ELR (cell line): ENCODE measurements around the gene RICTOR.
A peak's percentile ranks its signal among the peaks of the same experiment; 100 is the strongest.

Source experiments
- DNase-seq: peaks from one replicate; pipeline ENCODE4 v3.0.0-alpha.2; 2015; ENCODE audit warnings: low read depth

RICTOR gene

DNA sequence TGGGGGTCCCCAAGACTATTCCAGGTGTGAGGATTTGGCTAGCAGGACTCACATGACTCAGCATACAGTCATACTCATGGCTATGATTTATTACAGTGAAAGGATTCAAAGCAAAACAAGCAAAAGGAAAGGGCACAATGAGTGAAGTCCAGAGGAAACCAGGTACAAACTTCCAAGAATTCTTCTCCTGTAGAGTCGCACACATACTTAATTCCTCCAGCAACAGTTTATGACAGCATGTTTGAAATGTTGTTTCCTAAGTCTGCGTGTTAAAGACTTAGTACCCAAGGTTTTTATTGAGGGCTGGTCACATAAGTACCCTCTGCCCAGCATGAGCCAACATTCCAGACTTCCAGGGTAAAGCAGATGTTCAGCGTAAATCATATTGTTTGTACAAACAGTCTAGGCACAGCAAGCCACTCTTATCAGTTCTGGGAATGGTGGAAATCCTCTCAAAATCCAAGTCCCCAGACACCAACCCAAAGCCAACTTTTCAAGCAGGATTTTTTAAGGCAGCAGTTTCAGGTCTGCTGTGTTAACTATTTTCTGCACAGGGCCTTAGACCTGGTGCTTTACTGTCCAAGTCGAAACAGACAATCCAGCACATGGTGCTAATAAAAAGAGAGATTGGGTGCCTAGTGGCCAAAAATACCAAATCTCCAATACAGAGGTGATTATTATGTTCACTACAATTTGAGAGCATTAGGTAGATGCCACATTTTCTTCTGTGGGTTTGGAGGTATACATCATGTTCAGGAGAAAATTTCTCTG is 18.6 kb upstream of the RICTOR start:
- peak; percentile 68 for DNase-seq

DNA sequence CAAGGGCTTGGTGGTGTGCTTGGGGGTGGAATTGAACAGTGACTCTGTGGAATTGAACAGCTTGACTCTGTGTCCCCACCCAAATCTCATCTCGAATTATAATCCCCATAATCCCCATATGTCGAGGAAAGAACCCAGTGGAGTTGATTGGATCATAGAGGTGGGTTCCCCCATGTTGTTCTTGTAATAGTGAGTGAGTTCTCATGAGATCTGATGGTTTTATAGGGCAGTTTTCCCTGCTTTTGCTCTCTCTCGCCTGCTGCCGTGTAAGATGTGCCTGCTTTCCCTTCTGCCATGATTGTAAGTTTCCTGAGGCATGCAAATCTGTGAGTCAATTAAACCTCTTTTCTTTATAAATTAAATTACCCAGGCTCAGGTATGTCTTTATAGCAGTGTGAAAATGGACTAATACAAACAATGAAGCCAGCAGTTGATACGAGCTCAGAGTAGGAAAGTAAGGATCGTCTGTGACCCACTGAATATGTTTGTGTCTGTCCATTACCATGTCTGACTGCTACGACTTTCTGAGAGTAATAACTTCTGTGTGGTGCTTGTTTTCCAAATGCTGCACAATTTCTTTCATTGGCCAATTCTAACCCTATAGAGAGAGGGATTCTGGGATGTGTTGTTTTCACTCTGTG is 17.9 kb upstream of the RICTOR start:
- DNase-seq = no peak

GRCh38 chr5:39083968-39084367 is 9.8 kb upstream of the RICTOR start:
- DNase-seq = no peak

- no peak for DNase-seq
Measured at GRCh38 chr5:39082995-39083394, 8.8 kb upstream of the RICTOR start.

DNA sequence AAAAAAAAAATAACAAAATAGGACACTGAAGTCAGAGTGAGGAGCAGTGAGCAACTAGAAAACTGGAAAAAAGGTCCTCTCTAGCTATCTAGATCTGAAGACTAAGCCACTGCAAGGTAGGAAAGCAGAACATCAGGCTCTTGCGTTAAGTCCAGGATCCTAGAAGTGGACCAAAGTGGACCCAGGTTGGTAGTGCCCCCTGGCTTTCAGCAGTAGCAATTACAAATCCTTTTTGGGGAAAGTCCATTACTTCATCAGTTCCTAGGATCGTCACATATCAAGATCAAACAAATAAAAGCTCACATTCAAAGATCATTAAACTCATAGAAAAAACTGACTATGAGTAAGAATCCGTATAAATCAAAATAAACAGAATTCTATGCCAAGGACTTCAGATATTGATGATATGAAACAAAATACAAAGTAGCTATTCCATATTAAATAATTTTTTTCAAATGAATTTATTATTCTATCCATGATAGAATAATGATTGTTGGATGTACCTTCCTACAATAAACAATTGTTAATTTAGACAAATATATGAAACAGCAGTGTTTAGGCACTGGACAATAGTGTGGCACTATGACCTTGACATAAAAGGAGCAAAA is 6.5 kb upstream of the RICTOR start:
- DNase-seq = peak; percentile 72

DNA sequence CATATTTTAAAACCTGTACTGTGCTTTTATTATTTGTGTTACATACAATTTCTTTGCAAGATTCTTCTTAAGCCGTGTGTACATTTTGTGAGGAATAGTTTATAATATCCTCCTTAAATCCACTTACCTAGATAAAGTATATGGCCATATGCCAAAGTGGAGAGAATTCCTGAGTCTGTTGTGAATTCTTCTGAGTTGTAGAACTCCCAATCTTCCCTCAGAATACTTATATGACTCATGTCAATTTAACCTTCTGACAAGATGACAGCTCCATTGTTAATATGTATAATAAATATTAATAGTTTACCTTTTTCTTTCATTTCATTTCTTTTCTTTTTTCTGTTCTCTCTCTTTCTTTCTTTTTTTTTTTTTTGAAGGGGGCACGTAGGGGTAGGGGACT is 6.0 kb upstream of the RICTOR start:
- DNase-seq = no peak

DNA sequence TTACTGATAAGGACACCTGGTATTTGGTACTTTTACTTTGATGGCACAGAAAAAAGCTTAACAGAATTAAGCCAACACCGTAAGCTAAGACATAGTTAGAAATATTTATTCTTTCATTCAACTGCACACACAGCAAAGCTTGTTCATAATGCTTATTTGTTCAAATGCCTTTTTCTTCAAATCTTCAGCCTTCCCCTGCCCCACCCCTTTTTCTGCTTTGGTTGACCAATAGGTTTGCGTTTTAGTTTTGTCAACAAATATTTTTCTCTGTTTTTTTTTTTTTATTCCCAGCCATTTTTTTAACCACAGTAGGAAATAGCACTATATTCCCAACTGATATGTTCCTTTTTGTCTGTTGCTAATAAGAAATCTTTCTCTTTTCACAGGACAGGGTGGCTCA is 4.9 kb upstream of the RICTOR start:
- DNase-seq = no peak

GRCh38 chr5:39076757-39077728 is 2.8 kb upstream of the RICTOR start:
- DNase-seq = peak; percentile 91

- DNase-seq = no peak
Measured at GRCh38 chr5:39076101-39076756, 2.0 kb upstream of the RICTOR start.

- no peak for DNase-seq
Measured at GRCh38 chr5:39073767-39074016, 507 bp downstream of the RICTOR start.

- peak; percentile 72 for DNase-seq
Measured at GRCh38 chr5:39072925-39073766, 1.1 kb downstream of the RICTOR start.

DNA sequence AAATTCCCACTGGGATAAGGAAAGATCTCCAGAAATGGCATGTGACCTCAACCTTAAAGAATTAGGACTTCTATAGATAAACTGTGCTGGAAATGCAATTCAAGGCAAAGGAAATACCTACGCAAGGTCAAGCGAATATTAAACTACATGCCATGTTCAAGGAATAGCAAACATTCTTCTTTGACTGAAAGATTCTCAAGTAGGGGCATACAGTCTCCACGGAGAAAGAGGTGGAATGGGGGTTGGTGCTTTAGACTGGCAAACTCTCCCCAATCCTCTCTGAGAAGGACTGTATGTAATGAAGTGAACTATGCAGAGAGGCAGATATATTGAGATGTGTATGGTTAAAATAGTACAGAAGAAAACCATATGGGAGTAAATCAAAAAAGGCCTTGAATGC is 6.1 kb downstream of the RICTOR start:
- DNase-seq = no peak

DNA sequence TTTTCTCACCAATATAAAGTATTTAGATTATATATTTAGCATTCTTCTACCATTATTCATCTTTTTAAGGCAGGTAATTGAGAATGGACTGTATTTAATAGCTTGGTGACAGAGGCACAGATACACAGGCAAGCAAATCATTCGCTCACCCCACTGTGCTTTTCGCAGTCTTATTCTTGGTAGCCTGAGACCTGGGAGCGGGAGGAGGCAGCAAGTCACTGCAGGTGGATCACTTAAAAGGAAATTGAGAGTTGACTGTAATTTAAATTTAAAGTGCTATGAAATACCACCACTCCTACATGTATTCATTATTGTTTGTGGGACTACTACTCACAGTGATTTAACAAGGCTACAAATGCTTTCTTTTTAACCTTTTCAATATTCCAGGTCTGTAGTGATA is 9.7 kb downstream of the RICTOR start:
- DNase-seq = no peak

DNA sequence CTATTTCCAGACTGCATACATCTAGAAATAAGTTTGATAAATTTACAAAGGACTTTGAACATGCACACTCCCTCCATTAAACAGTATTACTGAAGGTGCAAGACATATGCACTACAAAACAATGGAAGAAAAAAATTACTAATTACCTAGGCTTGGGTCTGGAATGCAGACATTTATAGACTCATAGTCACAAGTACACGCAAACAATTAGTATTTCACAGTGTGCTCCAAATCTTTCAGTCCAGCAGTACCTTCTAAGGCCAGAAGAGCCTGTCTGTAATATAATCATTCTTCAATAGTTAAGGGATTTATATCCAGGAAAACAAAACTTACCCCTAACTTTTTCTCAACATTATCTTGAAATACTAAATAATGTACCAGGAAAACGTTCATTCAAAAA is 11.2 kb downstream of the RICTOR start:
- peak; percentile 24 for DNase-seq

- DNase-seq = no peak
Measured at GRCh38 chr5:39062530-39062929, 11.7 kb downstream of the RICTOR start.

DNA sequence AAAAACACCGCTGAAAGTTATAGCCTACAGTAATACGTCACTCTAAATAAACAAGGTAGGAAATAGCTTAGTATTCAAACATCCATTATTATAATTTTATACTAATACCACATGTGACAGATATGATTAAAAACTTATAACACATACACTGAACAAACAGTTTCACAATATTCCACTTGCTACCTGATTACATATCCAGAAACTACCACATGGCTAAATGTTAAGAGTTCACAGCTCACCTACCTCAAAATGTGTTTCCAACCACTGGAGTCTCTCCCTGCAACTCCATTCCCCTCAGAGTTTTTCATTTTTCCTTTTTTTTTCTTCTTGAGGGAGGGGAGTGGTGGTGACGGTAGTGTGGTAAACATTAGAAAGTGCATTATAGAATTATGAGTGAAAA is 12.1 kb downstream of the RICTOR start:
- DNase-seq = no peak

DNA sequence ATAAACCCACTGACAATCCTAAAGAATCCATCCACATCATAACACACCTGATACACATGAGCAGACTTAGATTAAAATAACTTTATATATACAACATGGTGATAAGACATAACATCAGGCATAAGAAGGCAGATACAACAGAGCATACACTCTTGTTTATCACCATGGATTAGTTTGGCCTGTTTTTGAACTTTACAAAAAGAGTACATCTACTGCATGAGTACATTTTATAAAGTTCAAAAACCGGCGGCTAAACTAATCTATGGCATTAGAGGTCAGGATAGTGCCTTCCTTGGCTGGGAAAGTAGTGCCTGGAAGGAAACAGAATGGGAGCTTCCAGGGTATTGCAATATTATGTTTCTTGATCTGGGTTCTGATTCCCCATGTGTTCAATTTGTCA is 15.1 kb downstream of the RICTOR start:
- no peak for DNase-seq

DNA sequence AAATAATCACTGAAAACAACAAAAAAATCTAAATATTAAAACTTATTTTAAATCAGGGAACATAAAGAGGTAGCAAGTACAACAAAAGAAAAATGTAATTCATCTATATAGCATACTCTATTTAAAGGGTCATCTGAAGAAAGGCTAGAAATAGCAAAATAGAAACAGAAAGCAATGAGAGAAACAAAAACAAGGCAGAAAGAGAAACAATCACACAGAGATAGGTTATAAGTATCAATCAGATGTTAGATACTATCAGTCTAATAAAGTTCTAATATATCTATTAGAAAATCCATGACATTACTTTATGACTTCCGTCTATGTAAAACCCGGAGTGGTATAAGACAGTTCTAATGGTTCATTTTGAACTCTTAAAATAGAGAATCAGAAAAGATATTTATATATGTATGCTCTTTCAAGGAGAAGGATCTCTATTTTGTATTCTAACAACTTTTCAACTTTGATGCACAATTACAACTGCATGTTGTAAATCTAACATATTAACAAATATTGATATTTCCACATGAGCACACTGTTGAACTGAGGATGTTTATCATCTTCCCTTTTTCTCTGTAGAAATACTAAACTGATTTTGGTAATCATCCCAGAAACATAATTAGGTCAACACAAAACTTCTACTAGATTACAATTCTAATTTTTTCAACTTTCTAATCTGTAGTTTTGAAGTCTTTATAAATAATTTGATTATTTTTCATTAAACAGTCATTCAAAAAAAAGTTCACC is 15.8 kb downstream of the RICTOR start:
- no peak for DNase-seq

GRCh38 chr5:39057734-39058133 is 16.5 kb downstream of the RICTOR start:
- DNase-seq = no peak

GRCh38 chr5:39055768-39056398 is 18.3 kb downstream of the RICTOR start:
- no peak for DNase-seq
